Common myeloid progenitor, CD34-positive (primary cell): Measurements from ENCODE around the gene WDR54.

Source experiments
- CTCF ChIA-PET: fragments of 350-600 bp; sonication (Branson Sonifier 250); formaldehyde crosslinking; loops from one replicate; lab custom pipeline; 2021; ENCODE audit warnings: antibody characterized with exemption; lab: Charles Lee
- POLR2A ChIA-PET: fragments of 350-600 bp; sonication (Branson Sonifier 250); formaldehyde crosslinking; loops from one replicate; lab custom pipeline; 2021; ENCODE audit warnings: antibody characterized with exemption; lab: Charles Lee
- DNase-seq, 3 donors: peaks; one replicate each; pipeline versions ENCODE4 v3.0.0 to v3.0.0-alpha.2; 2013
- H3K27ac ChIP-seq, 2 experiments: 1 replicate in 1 of 2; 2 replicates in 1 of 2; pipeline ENCODE4 v1.7.0; 2013; ENCODE audit warnings: inconsistent platforms in 2 of 2, low read length in 2 of 2, mild to moderate bottlenecking in 2 of 2, low read depth in 1 of 2, moderate library complexity in 1 of 2; ENCODE audit not compliant: severe bottlenecking in 2 of 2, insufficient read depth in 1 of 2, poor library complexity in 1 of 2
- H3K27me3 ChIP-seq, 5 experiments: replicated peaks in 2 of 5; 1 replicate in 3 of 5; 2 replicates in 2 of 5; pipeline versions ENCODE4 v1.6.1 to v1.7.0; 2013; ENCODE audit warnings: low read length in 4 of 5, mild to moderate bottlenecking in 2 of 5, moderate library complexity in 2 of 5, inconsistent platforms in 1 of 5; ENCODE audit not compliant: insufficient read depth in 5 of 5, control insufficient read depth in 4 of 5
- H3K36me3 ChIP-seq, 4 experiments: 1 replicate in 2 of 4; 2 replicates in 2 of 4; pipeline versions ENCODE4 v1.6.1 to v1.7.0; 2013; ENCODE audit warnings: low read length in 3 of 4, control low read depth in 1 of 4, mild to moderate bottlenecking in 1 of 4; ENCODE audit not compliant: control insufficient read depth in 4 of 4, insufficient read depth in 4 of 4
- H3K4me1 ChIP-seq, 4 experiments: 1 replicate in 3 of 4; 2 replicates in 1 of 4; pipeline versions ENCODE4 v1.6.1 to v1.7.1; 2013; ENCODE audit warnings: low read length in 3 of 4, mild to moderate bottlenecking in 3 of 4, control low read depth in 1 of 4, inconsistent platforms in 1 of 4, moderate library complexity in 1 of 4; ENCODE audit not compliant: control insufficient read depth in 4 of 4, insufficient read depth in 4 of 4; ENCODE audit errors: control extremely low read depth in 1 of 4
- H3K4me3 ChIP-seq, 7 experiments: 1 replicate in 4 of 7; 2 replicates in 3 of 7; pipeline versions ENCODE4 v1.5.1 to v1.7.0; 2013; ENCODE audit warnings: mild to moderate bottlenecking in 7 of 7, low read length in 6 of 7, moderate library complexity in 6 of 7, inconsistent platforms in 2 of 7, low read depth in 2 of 7, control low read depth in 1 of 7; ENCODE audit not compliant: insufficient read depth in 4 of 7, control insufficient read depth in 1 of 7; ENCODE audit errors: extremely low read depth in 1 of 7
- H3K9me3 ChIP-seq, 5 experiments: 1 replicate in 4 of 5; 2 replicates in 1 of 5; pipeline versions ENCODE4 v1.6.1 to v1.7.1; 2013; ENCODE audit warnings: low read length in 4 of 5, mild to moderate bottlenecking in 2 of 5, inconsistent platforms in 1 of 5, low read depth in 1 of 5, moderate library complexity in 1 of 5; ENCODE audit not compliant: control insufficient read depth in 4 of 5, insufficient read depth in 2 of 5; ENCODE audit errors: control extremely low read depth in 1 of 5
- WGBS: methylation state at CpG from one replicate; pipeline ENCODE4 v1.1.5; 2013; ENCODE audit not compliant: insufficient coverage; 5-methylcytosine and 5-hydroxymethylcytosine counted together

Gene WDR54

DNA sequence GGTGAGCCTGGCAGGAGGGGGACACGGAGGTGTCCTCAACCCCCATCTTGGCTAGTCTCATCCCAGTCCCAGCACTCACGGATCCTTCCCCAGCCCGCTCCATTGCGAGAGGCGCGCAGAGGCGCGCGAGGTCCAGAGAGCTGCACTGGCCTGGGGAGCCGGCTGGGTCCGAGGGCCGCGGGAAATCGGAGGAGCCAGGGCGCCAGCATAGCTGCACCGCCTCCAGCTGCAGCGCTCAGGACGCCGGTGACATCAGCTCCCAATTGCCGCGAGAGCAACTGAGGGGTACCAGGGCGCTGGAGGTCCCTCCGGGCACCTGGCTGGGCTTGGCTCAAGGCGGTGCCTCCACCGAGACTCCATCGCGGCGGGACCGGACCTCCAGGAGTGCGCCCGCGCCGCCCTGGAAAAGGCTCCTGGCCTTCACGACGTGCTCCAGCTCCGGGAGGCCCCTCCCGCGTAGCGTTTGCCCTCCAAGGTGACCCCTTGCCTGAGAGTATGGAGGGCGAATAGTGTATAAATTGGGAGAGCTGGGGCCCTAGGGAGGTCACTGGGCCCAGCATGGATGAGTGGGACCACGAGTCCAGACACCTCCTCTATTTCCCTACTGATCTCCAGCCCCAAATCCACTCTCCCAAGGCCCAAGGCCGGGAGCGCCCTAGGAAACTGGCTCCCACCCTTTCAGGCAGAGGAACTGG is 14.7 kb downstream of the WDR54 start:
- ChIA-PET POLR2A (no interaction called here), CTCF (interaction anchor here (0.8 to 1.1 kb wide), 2 partner anchors 11 to 23 kb away, joined by 3 read pairs; no protein-coding TSS in a partner anchor)
- H3K27ac ChIP-seq: peak overlapping the region in 1 of 2 experiments; percentile 8
- H3K36me3 ChIP-seq: peaks cover 0 to 10% (median 2%) of the 10 kb centered on the region in 4 experiments
- H3K9me3 ChIP-seq: no peaks in the 10 kb centered on the region
- 97% methylated on average over 38 of the region's 43 CpGs for WGBS
- peaks cover 0 to 44% (median 32%) of the 10 kb centered on the region in 4 experiments for H3K4me1 ChIP-seq
- H3K4me3 ChIP-seq: no peak overlapping the region
- DNase-seq: no peak
- peaks cover 0 to 7% (median 1%) of the 10 kb centered on the region in 5 experiments for H3K27me3 ChIP-seq

DNA sequence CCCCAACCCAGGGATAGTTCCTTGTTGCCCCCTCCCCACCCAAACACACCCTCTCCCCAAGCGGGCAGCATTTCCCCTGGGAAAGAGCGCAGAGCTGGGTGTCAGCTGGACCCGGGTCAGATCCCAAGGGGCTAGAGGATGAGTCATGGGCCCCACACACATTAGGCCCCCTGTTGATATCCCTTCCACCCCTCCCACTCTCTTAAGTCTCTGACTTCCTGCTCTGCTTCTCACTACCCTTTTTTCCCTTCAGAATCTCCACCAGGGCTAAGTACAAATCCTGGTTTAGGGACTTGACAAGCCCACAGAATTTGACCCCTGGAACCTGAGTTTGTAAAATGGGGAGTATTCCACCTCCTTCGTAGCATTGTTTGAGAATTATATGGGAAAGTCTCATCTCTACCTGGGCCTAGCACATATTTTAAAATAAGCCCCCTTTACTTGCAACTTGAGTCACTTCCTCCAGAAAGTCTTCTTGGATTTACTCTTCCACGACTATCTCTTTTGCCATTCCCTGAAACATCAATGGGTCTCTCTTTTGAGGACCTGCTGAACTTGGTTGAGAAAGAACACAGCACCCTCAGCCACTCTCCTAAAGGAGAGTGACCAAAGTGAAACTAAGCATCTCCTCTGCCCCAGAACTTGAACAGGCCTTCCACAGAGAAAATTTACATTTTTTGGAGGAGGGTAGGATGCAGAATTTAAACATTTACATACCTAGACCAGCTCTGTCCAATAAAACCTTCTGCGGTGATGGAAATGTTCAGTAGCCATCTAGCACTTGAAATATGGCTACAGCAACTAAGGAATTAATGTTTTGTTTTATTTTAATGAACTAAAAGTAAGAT is 15.5 kb downstream of the WDR54 start:
- no peaks in the 10 kb centered on the region for H3K9me3 ChIP-seq
- H3K4me1 ChIP-seq: peaks cover 0 to 46% (median 39%) of the 10 kb centered on the region in 4 experiments
- H3K27ac ChIP-seq: peak overlapping the region in 1 of 2 experiments; percentile 8
- ChIA-PET CTCF (interaction anchor here (1.1 kb wide), 1 partner anchor 12 kb away, joined by 3 read pairs; no protein-coding TSS in a partner anchor), POLR2A (no interaction called here)
- peaks cover 0 to 16% (median 4%) of the 10 kb centered on the region in 5 experiments for H3K27me3 ChIP-seq
- WGBS: 82% methylated on average over 5 of the region's 6 CpGs
- H3K4me3 ChIP-seq: no peak overlapping the region
- no peak for DNase-seq
- peaks cover 0 to 4% (median 0%) of the 10 kb centered on the region in 4 experiments for H3K36me3 ChIP-seq

GRCh38 chr2:74438248-74438647 is 16.7 kb downstream of the WDR54 start:
- whole genome bisulfite sequencing: 100% methylated on average over 1 of the region's 1 CpG
- no peak for DNase-seq
- Histone ChIP-seq H3K27me3 (peaks cover 0 to 25% (median 8%) of the 10 kb centered on the region in 5 experiments), H3K4me3 (no peak overlapping the region), H3K9me3 (no peaks in the 10 kb centered on the region), H3K4me1 (peaks cover 0 to 43% (median 37%) of the 10 kb centered on the region in 4 experiments), H3K27ac (no peak overlapping the region), H3K36me3 (no peaks in the 10 kb centered on the region)
- POLR2A ChIA-PET: no interaction called here
- CTCF ChIA-PET: no interaction called here

DNA sequence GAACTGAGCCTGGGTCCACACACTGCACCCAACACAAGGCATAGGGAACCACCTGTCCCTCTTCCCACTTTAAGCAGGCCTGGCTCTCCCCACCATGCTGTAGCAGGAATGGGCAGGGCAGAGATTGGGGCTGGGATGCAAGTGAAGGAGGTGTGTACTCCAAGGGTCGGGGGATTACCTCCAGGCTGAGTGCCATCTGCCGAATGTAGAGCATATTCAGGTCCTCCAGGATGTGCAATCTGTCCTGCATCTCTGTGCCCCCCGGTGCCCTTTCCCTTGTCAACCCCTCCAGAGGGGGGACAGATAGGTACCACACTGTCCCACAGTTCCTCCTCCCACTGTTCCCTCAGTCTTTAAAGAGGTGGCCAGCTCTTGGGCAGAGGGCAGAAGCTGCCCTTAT is 17.8 kb downstream of the WDR54 start:
- ChIA-PET POLR2A (interaction anchor here (1.0 to 2.6 kb wide), 2 partner anchors 10 to 18 kb away, joined by 3 to 10 read pairs; partner anchors contain the start of gene WBP1), CTCF (interaction anchor here (1.0 to 2.5 kb wide), 9 partner anchors 9 to 242 kb away, joined by 3 to 16 read pairs (median 4); partner anchors contain the start of genes CCDC142, INO80B and TTC31)
- peaks cover 0 to 25% (median 8%) of the 10 kb centered on the region in 5 experiments for H3K27me3 ChIP-seq
- no peak overlapping the region for H3K27ac ChIP-seq
- no peak for DNase-seq
- WGBS: 10% methylated on average over 2 of the region's 3 CpGs
- H3K4me1 ChIP-seq: peaks cover 4 to 48% (median 43%) of the 10 kb centered on the region in 4 experiments
- H3K36me3 ChIP-seq: no peaks in the 10 kb centered on the region
- peak overlapping the region in 6 of 7 experiments; percentile 60 to 84 (median 72) for H3K4me3 ChIP-seq
- no peaks in the 10 kb centered on the region for H3K9me3 ChIP-seq

DNA sequence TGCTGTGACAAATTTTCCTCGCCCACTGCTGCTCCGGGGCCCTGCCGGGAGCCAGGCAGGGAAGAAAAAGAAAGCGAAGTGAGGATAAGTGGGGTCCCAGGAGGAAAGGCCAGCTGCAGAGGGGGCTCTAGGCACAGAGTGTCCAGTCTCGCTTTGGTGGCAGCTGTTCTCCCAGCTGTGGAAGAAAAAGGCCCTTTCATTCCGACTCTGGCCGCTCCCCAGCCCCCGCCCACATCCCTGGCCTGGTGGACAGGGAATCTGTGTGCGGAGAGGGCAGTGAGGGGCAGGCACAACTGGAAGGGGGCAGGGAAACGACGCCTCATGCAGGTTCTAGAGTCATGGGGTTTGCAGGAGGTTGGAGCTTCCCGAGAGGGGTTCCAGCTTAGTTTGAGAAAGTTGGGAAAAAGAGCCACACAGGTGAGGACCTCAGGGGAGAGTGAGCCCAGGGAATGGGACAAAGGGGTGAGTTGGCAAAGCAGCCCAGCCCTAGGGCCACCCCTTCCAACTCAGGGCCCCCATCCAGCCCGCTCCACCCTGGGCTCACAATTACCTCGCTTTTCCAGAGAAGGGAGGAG is 18.4 kb downstream of the WDR54 start:
- Histone ChIP-seq H3K9me3 (no peaks in the 10 kb centered on the region), H3K36me3 (no peaks in the 10 kb centered on the region), H3K27ac (no peak overlapping the region), H3K4me3 (peak overlapping the region; percentile 2 to 84 (median 71)), H3K4me1 (peaks cover 4 to 51% (median 44%) of the 10 kb centered on the region in 4 experiments), H3K27me3 (peaks cover 0 to 27% (median 10%) of the 10 kb centered on the region in 5 experiments)
- 22% methylated on average over 10 of the region's 14 CpGs for WGBS
- ChIA-PET POLR2A (interaction anchor here (1.0 to 2.6 kb wide), 2 partner anchors 10 to 18 kb away, joined by 3 to 10 read pairs; partner anchors contain the start of gene WBP1), CTCF (interaction anchor here (0.9 to 2.5 kb wide), 14 partner anchors 10 to 243 kb away, joined by 3 to 16 read pairs (median 4); partner anchors contain the start of genes CCDC142, INO80B, TTC31 and WBP1)
- DNase-seq: no peak

DNA sequence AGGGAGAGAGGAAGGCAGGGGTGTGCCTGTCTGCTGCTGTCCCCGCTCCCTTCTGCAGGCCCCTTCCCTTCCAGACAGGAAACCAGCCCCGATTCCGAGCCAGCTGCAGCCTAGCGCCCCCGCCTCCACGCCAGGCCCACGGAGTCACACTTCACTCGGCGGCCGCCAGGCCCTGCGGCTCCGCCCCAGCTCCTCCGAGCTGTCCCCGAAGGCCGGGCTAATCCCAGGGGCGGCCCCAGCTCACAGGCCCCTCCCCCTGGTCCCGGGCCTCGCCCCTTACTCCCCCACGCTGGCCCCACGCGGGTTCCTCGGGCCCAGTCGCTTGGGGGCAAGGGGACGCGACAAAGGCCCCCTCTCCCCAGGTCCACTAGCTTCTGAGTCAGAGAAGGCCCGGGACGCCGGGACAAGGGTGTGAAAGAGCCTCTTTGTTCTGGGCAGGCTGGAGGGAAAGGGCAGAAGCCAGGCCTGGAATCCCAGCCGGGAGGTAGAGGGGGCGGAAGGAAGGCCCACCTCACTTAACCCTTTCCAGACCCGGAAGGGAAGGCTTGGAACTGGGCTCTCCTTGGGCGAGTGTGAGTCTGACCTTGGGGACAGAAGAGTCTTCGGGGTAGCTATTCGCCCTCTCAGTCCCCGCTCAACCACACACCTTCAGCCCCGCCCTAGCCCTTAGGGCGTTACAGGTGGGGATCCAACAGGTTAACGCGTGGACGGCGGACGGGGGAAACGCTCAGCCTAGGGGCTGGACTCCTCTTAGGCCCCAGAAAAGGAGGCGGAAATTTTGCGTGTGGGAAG is 19.0 kb downstream of the WDR54 start:
- peaks cover 0 to 27% (median 10%) of the 10 kb centered on the region in 5 experiments for H3K27me3 ChIP-seq
- H3K27ac ChIP-seq: no peak overlapping the region
- H3K4me3 ChIP-seq: peak overlapping the region; percentile 2 to 84 (median 71)
- H3K36me3 ChIP-seq: no peaks in the 10 kb centered on the region
- H3K9me3 ChIP-seq: no peaks in the 10 kb centered on the region
- ChIA-PET CTCF (interaction anchor here (0.9 to 2.5 kb wide), 13 partner anchors 10 to 244 kb away, joined by 3 to 16 read pairs (median 4); partner anchors contain the start of genes CCDC142, INO80B, TTC31 and WBP1), POLR2A (interaction anchor here (0.8 to 2.6 kb wide), 2 partner anchors 14 to 17 kb away, joined by 4 to 10 read pairs; partner anchors contain the start of genes INO80B and WBP1)
- WGBS: 33% methylated on average over 35 of the region's 45 CpGs
- peaks cover 4 to 51% (median 44%) of the 10 kb centered on the region in 4 experiments for H3K4me1 ChIP-seq
- peak; percentile 71 to 88 (median 83) for DNase-seq
